HCT116 (cell line): ENCODE results near the gene CRHBP. TPM values are rescaled to one million over a fixed set of nuclear protein-coding genes. Genes with fewer than 3 reads are reported as not detected.

Source experiments
- ATAC-seq: fragments of 200-7000 bp; cut with Tn5 transposase; 2 replicates; pipeline ENCODE4 v1.9.1; 2020; ENCODE audit warnings: mild to moderate bottlenecking, moderate library complexity
- BruUV-seq: library from RNA; stranded (reverse); fragments of 400-500 nt; replicated peaks from 2 replicates; lab custom pipeline; 2021; lab: Mats Ljungman, UMichigan
- CTCF ChIA-PET: fragments of 300-600 bp; sonication (Branson Sonifier 250); formaldehyde crosslinking; loops from one replicate; lab custom pipeline; 2021; ENCODE audit warnings: antibody characterized with exemption; lab: Charles Lee
- POLR2A ChIA-PET: fragments of 300-600, 350-600 bp; sonication (Branson Sonifier 250); formaldehyde crosslinking; loops from one replicate; lab custom pipeline; 2021; ENCODE audit warnings: antibody characterized with exemption; lab: Charles Lee
- RAD21 ChIA-PET, 2 experiments: fragments of 300-600 bp; sonication (Branson Sonifier 250); formaldehyde crosslinking; loops; one replicate each; lab custom pipeline; 2023; ENCODE audit warnings: low total read pairs in 2 of 2; ENCODE audit not compliant: uncharacterized antibody in 2 of 2, unreplicated experiment in 2 of 2, low non-redundant PET in 1 of 2; lab: Charles Lee
- DNase-seq: peaks from one replicate; pipeline ENCODE4 v3.0.0-alpha.2; 2010; ENCODE audit warnings: low read depth, low spot score
- H2AFZ ChIP-seq: fragments of 200-600 bp; shearing (Covaris generic), sonication (generic); 2 replicates; pipeline ENCODE4 v1.6.1; 2017; ENCODE audit warnings: low read depth, mixed run types, mixed read lengths, antibody characterized with exemption, low read length; ENCODE audit not compliant: poor library complexity, severe bottlenecking
- H3K27ac ChIP-seq: 2 replicates; pipeline ENCODE4 v1.5.1; 2012; ENCODE audit warnings: low read depth, low read length
- H3K27me3 ChIP-seq: fragments of 200-600 bp; sonication (generic); 2 replicates; pipeline ENCODE4 v1.6.1; 2016; ENCODE audit warnings: mixed run types, low read length, mixed read lengths; ENCODE audit not compliant: insufficient read depth
- H3K36me3 ChIP-seq, 2 experiments: fragments of 200-500 bp in 1 of 2; fragments of 200-600 bp in 1 of 2; sonication (Bioruptor generic) in 1 of 2; sonication (generic) in 1 of 2; 2 replicates each; pipeline versions ENCODE4 v1.5.1 to v1.6.1; 2014 to 2016; ENCODE audit warnings: low read length in 2 of 2, inconsistent platforms in 1 of 2, mixed read lengths in 1 of 2, mixed run types in 1 of 2; ENCODE audit not compliant: insufficient read depth in 2 of 2, control insufficient read depth in 1 of 2
- H3K4me1 ChIP-seq, 2 experiments: fragments of 200-600 bp in 1 of 2; sonication (generic) in 1 of 2; 2 replicates each; pipeline versions ENCODE4 v1.5.1 to v1.6.1; 2012 to 2017; ENCODE audit warnings: low read length in 2 of 2, inconsistent platforms in 1 of 2, mild to moderate bottlenecking in 1 of 2, mixed read lengths in 1 of 2, mixed run types in 1 of 2, moderate library complexity in 1 of 2; ENCODE audit not compliant: insufficient read depth in 2 of 2, control insufficient read depth in 1 of 2
- H3K4me2 ChIP-seq: fragments of 200-600 bp; sonication (generic); 2 replicates; pipeline ENCODE4 v1.6.1; 2017; ENCODE audit warnings: mixed run types, low read length, mixed read lengths
- H3K4me3 ChIP-seq, 2 experiments: fragments of 200-600 bp in 1 of 2; sonication (generic) in 1 of 2; replicated peaks in 1 of 2; 2 replicates each; pipeline ENCODE4 v1.5.1; 2011 to 2016; ENCODE audit warnings: low read length in 2 of 2, control low read depth in 1 of 2, low read depth in 1 of 2, mild to moderate bottlenecking in 1 of 2, mixed read lengths in 1 of 2, mixed run types in 1 of 2
- H3K79me2 ChIP-seq: fragments of 200-600 bp; sonication (generic); 2 replicates; pipeline ENCODE4 v1.6.1; 2017; ENCODE audit warnings: mild to moderate bottlenecking, mixed run types, low read length, moderate library complexity, mixed read lengths; ENCODE audit not compliant: insufficient read depth
- H3K9ac ChIP-seq: fragments of 200-600 bp; sonication (generic); 2 replicates; pipeline ENCODE4 v1.6.1; 2016; ENCODE audit warnings: low read length, mixed read lengths
- H3K9me2 ChIP-seq: fragments of 200-600 bp; sonication (generic), shearing (Covaris generic); 2 replicates; pipeline ENCODE4 v1.6.1; 2017; ENCODE audit warnings: mixed run types, mild to moderate bottlenecking, moderate library complexity; ENCODE audit not compliant: insufficient read depth
- H3K9me3 ChIP-seq, 2 experiments: fragments of 200-500 bp in 1 of 2; fragments of 200-600 bp in 1 of 2; sonication (Bioruptor generic) in 1 of 2; sonication (generic) in 1 of 2; 2 replicates each; pipeline ENCODE4 v1.6.1; 2014 to 2017; ENCODE audit warnings: low read length in 2 of 2, mixed read lengths in 2 of 2, inconsistent platforms in 1 of 2, low read depth in 1 of 2, mild to moderate bottlenecking in 1 of 2, mixed run types in 1 of 2, moderate library complexity in 1 of 2; ENCODE audit not compliant: control insufficient read depth in 1 of 2, insufficient read depth in 1 of 2
- H4K20me1 ChIP-seq: fragments of 200-600 bp; sonication (generic), shearing (Covaris generic); 2 replicates; pipeline ENCODE4 v1.6.1; 2017; ENCODE audit warnings: mixed run types, mild to moderate bottlenecking, moderate library complexity; ENCODE audit not compliant: insufficient read depth
- CEBPB ChIP-seq: IDR thresholded peaks from 2 replicates; pipeline ENCODE4 v1.6.1; 2012; ENCODE audit warnings: low read depth
- EGR1 ChIP-seq: IDR thresholded peaks from 2 replicates; pipeline ENCODE4 v1.6.1; 2012; ENCODE audit warnings: low read depth
- EZH2 ChIP-seq: fragments of 200-600 bp; sonication (generic); IDR thresholded peaks from 2 replicates; pipeline ENCODE4 v1.6.1; 2017; ENCODE audit warnings: antibody characterized with exemption, mixed run types
- EZH2phosphoT487 ChIP-seq: fragments of 200-600 bp; IDR thresholded peaks from 2 replicates; pipeline ENCODE4 v1.6.1; 2018; ENCODE audit warnings: antibody characterized with exemption, borderline replicate concordance
- FOSL1 ChIP-seq: IDR thresholded peaks from 2 replicates; pipeline ENCODE4 v1.6.1; 2012; ENCODE audit warnings: low read depth
- JUND ChIP-seq: IDR thresholded peaks from 2 replicates; pipeline ENCODE4 v1.6.1; 2012
- MAX ChIP-seq: IDR thresholded peaks from 2 replicates; pipeline ENCODE4 v1.6.1; 2012
- POLR2A ChIP-seq: IDR thresholded peaks from 2 replicates; pipeline ENCODE4 v1.7.0; 2011; ENCODE audit warnings: borderline replicate concordance; ENCODE audit not compliant: insufficient read depth, insufficient read length; ENCODE audit errors: extremely low read depth
- SP1 ChIP-seq: IDR thresholded peaks from 2 replicates; pipeline ENCODE4 v1.6.1; 2012; ENCODE audit warnings: low read depth
- ZBTB33 ChIP-seq: IDR thresholded peaks from 2 replicates; pipeline ENCODE4 v1.6.1; 2011; ENCODE audit warnings: mild to moderate bottlenecking, low read length, moderate library complexity; ENCODE audit not compliant: insufficient replicate concordance; ENCODE audit errors: extremely low read depth
- ZNF274 ChIP-seq: fragments of 200-500 bp; sonication (Bioruptor generic); IDR thresholded peaks from 2 replicates; pipeline ENCODE4 v1.6.1; 2014; ENCODE audit warnings: mild to moderate bottlenecking, low read depth, low read length, inconsistent platforms
- intact Hi-C: fragments of 100-400 bp; cut with micrococcal nuclease; formaldehyde crosslinking; loops from 2 replicates; pipeline ENCODE4 v1.10.0; 2022
- total RNA-seq: library from RNA; stranded (reverse); gene quantifications from one replicate; pipeline ENCODE4 v1.2.1, GENCODE V29; 2021; ENCODE audit not compliant: unreplicated experiment

Gene CRHBP
- total RNA-seq, 1 experiment from 2014 or later = not detected

GRCh38 chr5:77010243-77010642 is 57.4 kb downstream of the CRHBP start:
- POLR2A ChIA-PET = no interaction called here
- no peak for TF ChIP-seq SP1
- no peak for TF ChIP-seq ZNF274
- no peak for TF ChIP-seq CEBPB
- no peak for TF ChIP-seq EGR1
- TF ChIP-seq EZH2phosphoT487 = no peak
- TF ChIP-seq ZBTB33 = no peak
- no peak for TF ChIP-seq MAX
- TF ChIP-seq JUND = no peak
- no peak for TF ChIP-seq FOSL1
- no peak for TF ChIP-seq POLR2A
- TF ChIP-seq EZH2 = no peak
- H3K4me2 ChIP-seq = no peak overlapping the region
- H3K4me1 ChIP-seq = peaks cover 0 to 5% of the 10 kb centered on the region in 2 experiments; a peak in 1 of 4 replicates
- no peaks in the 10 kb centered on the region for H3K9me3 ChIP-seq
- intact Hi-C loops = loop anchor here (10.0 kb wide), 1 partner anchor 235 kb away; no protein-coding TSS in a partner anchor
- no peak overlapping the region for H2AFZ ChIP-seq
- no peaks in the 10 kb centered on the region for H3K9me2 ChIP-seq
- H3K4me3 ChIP-seq = no peak overlapping the region
- no peaks in the 10 kb centered on the region for H3K27me3 ChIP-seq
- ATAC-seq (no peak), DNase-seq (no peak)
- no peak overlapping the region for H3K27ac ChIP-seq
- H4K20me1 ChIP-seq = no peaks in the 10 kb centered on the region
- no TSS peak for BruUV-seq
- RAD21 ChIA-PET = no interaction called here
- H3K36me3 ChIP-seq = no peaks in the 10 kb centered on the region
- no peaks in the 10 kb centered on the region for H3K79me2 ChIP-seq
- no peak overlapping the region for H3K9ac ChIP-seq
- CTCF ChIA-PET = no interaction called here
